Measurements from ENCODE around the gene LTA4H. TPM values are rescaled to one million over a fixed set of nuclear protein-coding genes. Genes with fewer than 3 reads are reported as not detected.
A peak's percentile ranks its signal among the peaks of the same experiment; 100 is the strongest.

Gene LTA4H
- total and polyA plus RNA-seq, 4 donors, result 145 to 262 (median 172) TPM

GRCh38 chr12:96049101-96049500 is 13.7 kb upstream of the LTA4H start:
- WGBS, 2 donors, result 26 to 33% methylated on average over 6 of the region's 6 CpGs
- no peaks in the 10 kb centered on the region for H3K9me3 ChIP-seq (ENCODE audit: control insufficient read depth in 4 of 4, insufficient read depth in 3 of 4, low read length in 3 of 4)
- no peak overlapping the region for H3K27ac ChIP-seq (ENCODE audit: low read depth in 1 of 2, low read length in 1 of 2)
- TF ChIP-seq CTCF (IDR thresholded peaks at IDR 0.05; ENCODE audit: control extremely low read depth, extremely low read depth), result no peak
- DNase-seq, result no peak
- H3K36me3 ChIP-seq (ENCODE audit: control insufficient read depth in 4 of 4, insufficient read depth in 4 of 4, low read length in 4 of 4), result no peaks in the 10 kb centered on the region
- H3K27me3 ChIP-seq (ENCODE audit: control insufficient read depth in 3 of 3, insufficient read depth in 3 of 3, low read length in 2 of 3), result no peaks in the 10 kb centered on the region
- peaks cover 5 to 19% (median 13%) of the 10 kb centered on the region in 5 donors for H3K4me1 ChIP-seq (ENCODE audit: control insufficient read depth in 5 of 5, insufficient read depth in 5 of 5, low read length in 5 of 5)
- no peak for ATAC-seq (ENCODE audit: insufficient read depth, low FRiP score)
- no peak overlapping the region for H3K4me3 ChIP-seq
- no peak overlapping the region for H3K9ac ChIP-seq (ENCODE audit: insufficient read depth in 1 of 2, low read length in 2 of 2)

- TF ChIP-seq CTCF (IDR thresholded peaks at IDR 0.05; ENCODE audit: control extremely low read depth, extremely low read depth), result no peak
- peaks cover 5 to 19% (median 13%) of the 10 kb centered on the region in 5 donors for H3K4me1 ChIP-seq (ENCODE audit: control insufficient read depth in 5 of 5, insufficient read depth in 5 of 5, low read length in 5 of 5)
- H3K36me3 ChIP-seq (ENCODE audit: control insufficient read depth in 4 of 4, insufficient read depth in 4 of 4, low read length in 4 of 4), result no peaks in the 10 kb centered on the region
- ATAC-seq (ENCODE audit: insufficient read depth, low FRiP score) (no peak), DNase-seq (peak in 2 of 3 donors; percentile 51 to 56)
- H3K27me3 ChIP-seq (ENCODE audit: control insufficient read depth in 3 of 3, insufficient read depth in 3 of 3, low read length in 2 of 3), result no peaks in the 10 kb centered on the region
- H3K4me3 ChIP-seq, result no peak overlapping the region
- H3K9ac ChIP-seq (ENCODE audit: insufficient read depth in 1 of 2, low read length in 2 of 2), result peak overlapping the region in 1 of 2 donors; percentile 62
- peak overlapping the region in 1 of 2 donors; percentile 64 for H3K27ac ChIP-seq (ENCODE audit: low read depth in 1 of 2, low read length in 1 of 2)
- WGBS, 2 donors, result 41 to 42% methylated on average over 5 of the region's 5 CpGs
- no peaks in the 10 kb centered on the region for H3K9me3 ChIP-seq (ENCODE audit: control insufficient read depth in 4 of 4, insufficient read depth in 3 of 4, low read length in 3 of 4)
These were observed 13.1 kb upstream of the LTA4H start for GRCh38 chr12:96048393-96048969.

- no peak overlapping the region for H3K4me3 ChIP-seq
- no peaks in the 10 kb centered on the region for H3K27me3 ChIP-seq (ENCODE audit: control insufficient read depth in 3 of 3, insufficient read depth in 3 of 3, low read length in 2 of 3)
- WGBS, 2 donors, result 34 to 39% methylated on average over 7 of the region's 7 CpGs
- H3K4me1 ChIP-seq (ENCODE audit: control insufficient read depth in 5 of 5, insufficient read depth in 5 of 5, low read length in 5 of 5), result peaks cover 1 to 19% (median 13%) of the 10 kb centered on the region in 5 donors
- DNase-seq (peak; percentile 41 to 90 (median 83)), ATAC-seq (ENCODE audit: insufficient read depth, low FRiP score) (peak; percentile 56)
- peak overlapping the region in 1 of 2 donors; percentile 92 for H3K27ac ChIP-seq (ENCODE audit: low read depth in 1 of 2, low read length in 1 of 2)
- TF ChIP-seq CTCF (IDR thresholded peaks at IDR 0.05; ENCODE audit: control extremely low read depth, extremely low read depth), result no peak
- H3K9me3 ChIP-seq (ENCODE audit: control insufficient read depth in 4 of 4, insufficient read depth in 3 of 4, low read length in 3 of 4), result no peaks in the 10 kb centered on the region
- H3K36me3 ChIP-seq (ENCODE audit: control insufficient read depth in 4 of 4, insufficient read depth in 4 of 4, low read length in 4 of 4), result no peaks in the 10 kb centered on the region
- H3K9ac ChIP-seq (ENCODE audit: insufficient read depth in 1 of 2, low read length in 2 of 2), result no peak overlapping the region
These were observed 12.1 kb upstream of the LTA4H start for GRCh38 chr12:96047229-96048211.

All from lung (tissue), 12 donors.